Astrocyte of the cerebellum (primary cell): Measurements from ENCODE around the gene CCDC121.
A peak's percentile ranks its signal among the peaks of the same experiment; 100 is the strongest.

Source experiments
- DNase-seq: peaks from one replicate; pipeline ENCODE4 v3.0.0-alpha.2; 2011; ENCODE audit warnings: low read depth
- H3K4me3 ChIP-seq: 2 replicates; pipeline ENCODE4 v1.5.1; 2011; ENCODE audit warnings: mild to moderate bottlenecking, low read depth, low read length, moderate library complexity
- CTCF ChIP-seq: IDR thresholded peaks from 2 replicates; pipeline ENCODE4 v1.5.1; 2012; ENCODE audit warnings: low read length, low read depth, moderate library complexity, mild to moderate bottlenecking; ENCODE audit errors: missing control alignments
- in situ Hi-C: cut with HindIII; loops from 2 replicates; pipeline ENCODE4 v1.10.0; 2017; ENCODE audit warnings: low sequenced_read_pairs

Gene CCDC121

GRCh38 chr2:27593240-27593639 lies 35.6 kb downstream of the CCDC121 start:
- no peak for DNase-seq
- TF ChIP-seq CTCF: no peak
- in situ Hi-C loops: no loop called here
- H3K4me3 ChIP-seq: no peak overlapping the region

- in situ Hi-C loops: no loop called here
- TF ChIP-seq CTCF: no peak
- no peak for DNase-seq
- no peak overlapping the region for H3K4me3 ChIP-seq
Observed at GRCh38 chr2:27591745-27592144, 37.1 kb downstream of the CCDC121 start.

- in situ Hi-C loops: no loop called here
- H3K4me3 ChIP-seq: no peak overlapping the region
- TF ChIP-seq CTCF: no peak
- DNase-seq: no peak
Observed at GRCh38 chr2:27588308-27588707, 40.5 kb downstream of the CCDC121 start.

GRCh38 chr2:27587025-27587424 lies 41.8 kb downstream of the CCDC121 start:
- in situ Hi-C loops: no loop called here
- DNase-seq: no peak
- TF ChIP-seq CTCF: no peak
- H3K4me3 ChIP-seq: no peak overlapping the region

GRCh38 chr2:27584597-27584996 lies 44.2 kb downstream of the CCDC121 start:
- no peak overlapping the region for H3K4me3 ChIP-seq
- DNase-seq: no peak
- TF ChIP-seq CTCF: no peak
- in situ Hi-C loops: no loop called here

- peak overlapping the region; percentile 77 for H3K4me3 ChIP-seq
- TF ChIP-seq CTCF: no peak
- no peak for DNase-seq
- in situ Hi-C loops: no loop called here
Observed at GRCh38 chr2:27583390-27583915, 45.4 kb downstream of the CCDC121 start.
